ENCODE results near the gene FDX1. TPM values are rescaled to one million over a fixed set of nuclear protein-coding genes. Genes with fewer than 3 reads are reported as not detected.

FDX1 gene
- total RNA-seq, 2 donors from 2014 or later: 13.0 to 15.2 TPM

- H3K9me3 Mint-ChIP-seq: no peaks in the 10 kb centered on the region
- ATAC-seq (no peak), DNase-seq (ENCODE audit: low spot score in 2 of 2) (no peak)
- H3K27ac Mint-ChIP-seq: peak overlapping the region; percentile 7 to 18
- H3K36me3 Mint-ChIP-seq: no peaks in the 10 kb centered on the region
These were observed 44.8 kb downstream of the FDX1 start for GRCh38 chr11:110474578-110474977.

DNA sequence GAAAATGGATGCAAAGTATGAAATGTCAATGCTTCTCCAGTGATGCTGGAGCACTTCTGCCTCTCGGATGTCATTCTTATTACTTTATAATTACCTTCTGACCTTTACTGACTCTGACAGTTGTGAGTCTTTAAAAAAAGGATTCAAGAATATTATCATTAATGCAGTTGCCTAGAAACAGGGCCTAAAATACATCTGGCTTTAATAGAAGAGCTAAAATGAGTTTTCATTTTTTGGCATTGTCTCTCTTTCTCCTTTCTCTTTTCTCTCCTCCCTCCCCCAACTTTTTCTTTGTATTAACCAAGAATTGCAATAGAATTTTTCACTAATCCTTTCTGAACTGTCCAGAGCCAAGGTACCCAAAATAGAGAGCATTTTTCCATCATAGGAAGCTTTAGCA lies 45.9 kb downstream of the FDX1 start:
- H3K9me3 Mint-ChIP-seq: no peaks in the 10 kb centered on the region
- no peak for ATAC-seq
- peak overlapping the region in 1 of 2 donors; percentile 26 for H3K27ac Mint-ChIP-seq
- DNase-seq (ENCODE audit: low spot score in 2 of 2): no peak
- H3K36me3 Mint-ChIP-seq: no peaks in the 10 kb centered on the region

- no peak overlapping the region for H3K27ac Mint-ChIP-seq
- H3K9me3 Mint-ChIP-seq: no peaks in the 10 kb centered on the region
- ATAC-seq (no peak), DNase-seq (ENCODE audit: low spot score in 2 of 2) (no peak)
- H3K36me3 Mint-ChIP-seq: no peaks in the 10 kb centered on the region
These were observed 48.7 kb downstream of the FDX1 start for GRCh38 chr11:110478410-110478809.

- DNase-seq (ENCODE audit: low spot score in 2 of 2) (no peak), ATAC-seq (no peak)
- Mint-ChIP-seq H3K36me3 (no peaks in the 10 kb centered on the region), H3K27ac (no peak overlapping the region), H3K9me3 (no peaks in the 10 kb centered on the region)
These were observed 49.7 kb downstream of the FDX1 start for GRCh38 chr11:110479108-110480101.

- H3K27ac Mint-ChIP-seq: no peak overlapping the region
- H3K36me3 Mint-ChIP-seq: no peaks in the 10 kb centered on the region
- DNase-seq (ENCODE audit: low spot score in 2 of 2): no peak
- ATAC-seq: no peak
- no peaks in the 10 kb centered on the region for H3K9me3 Mint-ChIP-seq
These were observed 51.8 kb downstream of the FDX1 start for GRCh38 chr11:110481523-110481922.

GRCh38 chr11:110486156-110486555 lies 56.4 kb downstream of the FDX1 start:
- ATAC-seq: no peak
- no peak for DNase-seq (ENCODE audit: low spot score in 2 of 2)
- no peak overlapping the region for H3K27ac Mint-ChIP-seq
- H3K36me3 Mint-ChIP-seq: no peaks in the 10 kb centered on the region
- no peaks in the 10 kb centered on the region for H3K9me3 Mint-ChIP-seq

DNA sequence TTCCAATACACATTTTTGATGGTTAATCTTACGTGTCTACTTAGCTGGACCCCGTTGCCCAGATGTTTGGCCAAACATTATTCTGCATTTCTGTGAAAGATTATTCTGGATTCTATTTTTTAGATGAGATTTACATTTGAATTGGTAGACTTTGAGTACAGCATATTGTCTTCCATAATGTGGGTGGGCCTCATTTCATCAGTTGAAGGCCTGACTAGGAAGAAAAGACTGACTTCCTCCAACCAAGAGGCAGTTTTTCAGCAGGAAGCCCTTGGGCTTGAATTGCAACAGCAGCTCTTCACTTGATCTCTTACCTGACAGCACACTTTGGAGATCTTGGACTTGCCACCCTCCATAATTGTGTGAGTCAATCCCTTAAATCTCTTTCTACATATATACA lies 58.7 kb downstream of the FDX1 start:
- ATAC-seq: no peak
- H3K36me3 Mint-ChIP-seq: no peaks in the 10 kb centered on the region
- no peak for DNase-seq (ENCODE audit: low spot score in 2 of 2)
- H3K27ac Mint-ChIP-seq: no peak overlapping the region
- no peaks in the 10 kb centered on the region for H3K9me3 Mint-ChIP-seq

DNA sequence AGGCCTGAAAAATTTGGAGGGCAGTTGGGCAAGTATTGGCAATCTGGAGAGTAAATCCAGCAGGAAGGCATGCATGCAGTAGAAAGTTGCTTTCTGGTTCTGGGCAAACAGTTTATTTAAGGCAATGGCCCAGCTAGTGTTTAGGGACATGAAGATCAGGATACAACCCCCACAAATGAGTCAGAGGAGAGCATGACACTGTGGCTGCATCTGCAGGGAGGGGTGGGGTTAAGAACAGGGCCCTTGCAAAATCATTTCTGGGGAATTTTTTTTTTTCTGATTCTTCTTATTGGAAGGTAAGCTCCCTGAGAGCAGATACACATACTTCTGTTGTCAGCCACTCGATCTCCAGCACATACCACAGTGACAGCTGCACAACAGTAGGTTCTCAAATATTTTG lies 61.1 kb downstream of the FDX1 start:
- DNase-seq (ENCODE audit: low spot score in 2 of 2) (no peak), ATAC-seq (peak in 1 of 2 donors; percentile 59)
- Mint-ChIP-seq H3K9me3 (no peaks in the 10 kb centered on the region), H3K27ac (no peak overlapping the region), H3K36me3 (no peaks in the 10 kb centered on the region)

- ATAC-seq: no peak
These were observed 62.0 kb downstream of the FDX1 start for GRCh38 chr11:110491577-110492320.

DNA sequence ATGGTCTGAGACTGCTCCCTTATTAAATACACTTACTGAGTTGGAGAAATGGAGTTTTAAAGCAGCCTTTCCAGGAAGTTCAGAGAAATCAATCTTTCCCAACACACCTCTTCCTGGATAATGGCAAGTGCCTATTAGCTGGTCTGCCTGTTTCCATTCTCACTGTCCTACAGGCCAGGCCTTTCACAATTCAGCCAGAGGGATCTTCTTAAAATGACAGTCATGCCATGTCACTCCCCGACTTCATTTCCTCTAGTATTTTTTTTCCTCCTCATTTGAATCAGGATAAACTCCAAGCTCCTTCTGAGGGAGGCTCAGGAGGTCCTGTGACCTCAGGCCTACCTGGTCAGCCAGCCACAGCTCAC lies 62.6 kb downstream of the FDX1 start:
- DNase-seq (ENCODE audit: low spot score in 2 of 2) (no peak), ATAC-seq (no peak)
- Mint-ChIP-seq H3K36me3 (no peaks in the 10 kb centered on the region), H3K27ac (no peak overlapping the region), H3K9me3 (no peaks in the 10 kb centered on the region)

More at GRCh38 chr11:110491577-110492320, 62.0 kb downstream of the FDX1 start:
- Mint-ChIP-seq H3K9me3 (no peaks in the 10 kb centered on the region), H3K27ac (no peak overlapping the region), H3K36me3 (no peaks in the 10 kb centered on the region)
- no peak for DNase-seq (ENCODE audit: low spot score in 2 of 2)

DNA sequence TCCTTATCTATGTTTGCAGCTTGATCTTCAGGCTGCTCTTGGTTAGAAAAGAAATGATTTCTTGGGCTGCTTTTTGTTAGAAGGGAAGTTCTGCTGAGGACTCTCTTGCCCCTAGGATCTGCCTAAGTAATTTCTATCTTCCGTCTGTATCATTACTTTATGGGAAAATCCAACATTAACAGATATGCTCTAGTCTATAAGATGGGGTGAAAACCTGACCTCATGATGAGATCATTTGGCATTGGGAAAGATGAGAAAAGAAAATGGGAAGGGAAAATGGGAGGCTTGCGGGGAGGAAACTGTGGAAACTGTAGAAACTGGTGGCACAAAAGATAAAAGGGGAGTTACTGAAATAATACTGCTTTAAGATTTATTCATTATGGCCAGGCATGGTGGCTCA lies 63.6 kb downstream of the FDX1 start:
- H3K27ac Mint-ChIP-seq: no peak overlapping the region
- ATAC-seq: no peak
- no peak for DNase-seq (ENCODE audit: low spot score in 2 of 2)
- H3K9me3 Mint-ChIP-seq: no peaks in the 10 kb centered on the region
- H3K36me3 Mint-ChIP-seq: no peaks in the 10 kb centered on the region

DNA sequence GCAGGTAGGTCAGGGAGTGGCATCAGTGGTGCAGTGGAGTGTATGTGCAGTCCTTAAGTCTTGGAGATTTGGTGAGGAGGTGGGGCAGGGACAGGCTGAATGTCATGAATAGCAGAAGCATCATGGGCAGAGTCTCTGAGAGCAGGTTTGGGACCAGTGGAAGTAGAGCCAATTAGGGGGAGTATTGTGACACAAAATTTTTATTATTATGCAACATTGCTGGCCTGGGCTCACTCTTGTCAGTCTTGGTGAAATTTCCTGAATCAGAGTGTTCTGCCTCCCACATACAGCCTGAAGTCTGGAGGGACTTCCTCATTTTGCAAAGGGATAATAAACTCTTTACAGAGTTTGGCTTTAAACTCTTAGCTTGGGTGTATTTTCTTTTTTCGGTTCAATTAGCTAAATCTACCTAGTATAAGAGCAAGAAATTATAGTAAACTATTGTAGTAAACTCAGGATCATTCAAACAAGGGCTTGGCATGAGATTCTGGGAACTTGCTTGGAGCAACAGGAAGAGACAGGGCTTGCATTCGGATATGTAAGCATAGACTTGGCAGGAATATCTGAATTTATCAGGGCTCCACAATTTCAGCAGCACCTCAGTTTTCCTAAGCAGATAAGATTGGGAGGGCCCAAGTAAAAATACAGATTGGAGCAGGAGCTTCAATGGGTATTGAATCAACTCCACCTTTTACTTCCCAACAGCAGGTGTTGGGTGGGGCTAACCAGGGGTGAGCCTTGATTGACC lies 67.7 kb downstream of the FDX1 start:
- H3K36me3 Mint-ChIP-seq: no peaks in the 10 kb centered on the region
- H3K9me3 Mint-ChIP-seq: no peaks in the 10 kb centered on the region
- ATAC-seq: no peak
- H3K27ac Mint-ChIP-seq: no peak overlapping the region
- no peak for DNase-seq (ENCODE audit: low spot score in 2 of 2)

GRCh38 chr11:110501428-110501827 lies 71.7 kb downstream of the FDX1 start:
- no peaks in the 10 kb centered on the region for H3K9me3 Mint-ChIP-seq
- ATAC-seq (no peak), DNase-seq (ENCODE audit: low spot score in 2 of 2) (no peak)
- no peak overlapping the region for H3K27ac Mint-ChIP-seq
- H3K36me3 Mint-ChIP-seq: no peaks in the 10 kb centered on the region

GRCh38 chr11:110505528-110506284 lies 76.0 kb downstream of the FDX1 start:
- DNase-seq (ENCODE audit: low spot score in 2 of 2) (no peak), ATAC-seq (no peak)
- Mint-ChIP-seq H3K9me3 (no peaks in the 10 kb centered on the region), H3K36me3 (no peaks in the 10 kb centered on the region), H3K27ac (no peak overlapping the region)

GRCh38 chr11:110507328-110507727 lies 77.6 kb downstream of the FDX1 start:
- no peak for DNase-seq (ENCODE audit: low spot score in 2 of 2)
- no peaks in the 10 kb centered on the region for H3K9me3 Mint-ChIP-seq

GRCh38 chr11:110508786-110509185 lies 79.0 kb downstream of the FDX1 start:
- ATAC-seq (no peak), DNase-seq (ENCODE audit: low spot score in 2 of 2) (no peak)
- H3K27ac Mint-ChIP-seq: no peak overlapping the region

More at GRCh38 chr11:110507328-110507727, 77.6 kb downstream of the FDX1 start:
- Mint-ChIP-seq H3K27ac (no peak overlapping the region), H3K36me3 (no peaks in the 10 kb centered on the region)
- no peak for ATAC-seq

More at GRCh38 chr11:110508786-110509185, 79.0 kb downstream of the FDX1 start:
- Mint-ChIP-seq H3K9me3 (no peaks in the 10 kb centered on the region), H3K36me3 (no peaks in the 10 kb centered on the region)
